Measurements from ENCODE around the gene GALNT9. TPM values are rescaled to one million over a fixed set of nuclear protein-coding genes. Genes with fewer than 3 reads are reported as not detected.

GALNT9 gene
- total RNA-seq, 1 donor from 2014 or later, result not detected

GRCh38 chr12:132238884-132239283 lies 90.5 kb downstream of the GALNT9 start:
- Histone ChIP-seq H3K36me3 (ENCODE audit: control insufficient read depth, insufficient read depth, low read length) (no peaks in the 10 kb centered on the region), H3K27me3 (ENCODE audit: control insufficient read depth, insufficient read depth, low read length) (no peaks in the 10 kb centered on the region), H3K4me3 (ENCODE audit: low read depth, low read length) (no peak overlapping the region)
- FAIRE-seq (no peak), DNase-seq (ENCODE audit: low read depth) (no peak)
- TF ChIP-seq, protein P1, sequence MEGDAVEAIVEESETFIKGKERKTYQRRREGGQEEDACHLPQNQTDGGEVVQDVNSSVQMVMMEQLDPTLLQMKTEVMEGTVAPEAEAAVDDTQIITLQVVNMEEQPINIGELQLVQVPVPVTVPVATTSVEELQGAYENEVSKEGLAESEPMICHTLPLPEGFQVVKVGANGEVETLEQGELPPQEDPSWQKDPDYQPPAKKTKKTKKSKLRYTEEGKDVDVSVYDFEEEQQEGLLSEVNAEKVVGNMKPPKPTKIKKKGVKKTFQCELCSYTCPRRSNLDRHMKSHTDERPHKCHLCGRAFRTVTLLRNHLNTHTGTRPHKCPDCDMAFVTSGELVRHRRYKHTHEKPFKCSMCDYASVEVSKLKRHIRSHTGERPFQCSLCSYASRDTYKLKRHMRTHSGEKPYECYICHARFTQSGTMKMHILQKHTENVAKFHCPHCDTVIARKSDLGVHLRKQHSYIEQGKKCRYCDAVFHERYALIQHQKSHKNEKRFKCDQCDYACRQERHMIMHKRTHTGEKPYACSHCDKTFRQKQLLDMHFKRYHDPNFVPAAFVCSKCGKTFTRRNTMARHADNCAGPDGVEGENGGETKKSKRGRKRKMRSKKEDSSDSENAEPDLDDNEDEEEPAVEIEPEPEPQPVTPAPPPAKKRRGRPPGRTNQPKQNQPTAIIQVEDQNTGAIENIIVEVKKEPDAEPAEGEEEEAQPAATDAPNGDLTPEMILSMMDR (IDR thresholded peaks at IDR 0.05; ENCODE audit: insufficient read depth, low read length, severe bottlenecking), result no peak

- no peaks in the 10 kb centered on the region for H3K27me3 ChIP-seq (ENCODE audit: control insufficient read depth, insufficient read depth, low read length)
- FAIRE-seq (no peak), DNase-seq (ENCODE audit: low read depth) (no peak)
- no peaks in the 10 kb centered on the region for H3K36me3 ChIP-seq (ENCODE audit: control insufficient read depth, insufficient read depth, low read length)
- TF ChIP-seq, protein P1 (IDR thresholded peaks at IDR 0.05; ENCODE audit: insufficient read depth, low read length, severe bottlenecking), result no peak
- no peak overlapping the region for H3K4me3 ChIP-seq (ENCODE audit: low read depth, low read length)
Measured at GRCh38 chr12:132238488-132238854, 90.9 kb downstream of the GALNT9 start.

- Histone ChIP-seq H3K4me3 (ENCODE audit: low read depth, low read length) (no peak overlapping the region), H3K36me3 (ENCODE audit: control insufficient read depth, insufficient read depth, low read length) (no peaks in the 10 kb centered on the region), H3K27me3 (ENCODE audit: control insufficient read depth, insufficient read depth, low read length) (no peaks in the 10 kb centered on the region)
- FAIRE-seq, result no peak
- no peak for DNase-seq (ENCODE audit: low read depth)
- TF ChIP-seq, protein P1 (IDR thresholded peaks at IDR 0.05; ENCODE audit: insufficient read depth, low read length, severe bottlenecking), result no peak
Measured at GRCh38 chr12:132237772-132238487, 91.5 kb downstream of the GALNT9 start.

GRCh38 chr12:132236930-132237771 lies 92.2 kb downstream of the GALNT9 start:
- FAIRE-seq (peak; percentile 97), DNase-seq (ENCODE audit: low read depth) (no peak)
- TF ChIP-seq, protein P1 (IDR thresholded peaks at IDR 0.05; ENCODE audit: insufficient read depth, low read length, severe bottlenecking), result no peak
- no peaks in the 10 kb centered on the region for H3K27me3 ChIP-seq (ENCODE audit: control insufficient read depth, insufficient read depth, low read length)
- no peak overlapping the region for H3K4me3 ChIP-seq (ENCODE audit: low read depth, low read length)
- no peaks in the 10 kb centered on the region for H3K36me3 ChIP-seq (ENCODE audit: control insufficient read depth, insufficient read depth, low read length)

DNA sequence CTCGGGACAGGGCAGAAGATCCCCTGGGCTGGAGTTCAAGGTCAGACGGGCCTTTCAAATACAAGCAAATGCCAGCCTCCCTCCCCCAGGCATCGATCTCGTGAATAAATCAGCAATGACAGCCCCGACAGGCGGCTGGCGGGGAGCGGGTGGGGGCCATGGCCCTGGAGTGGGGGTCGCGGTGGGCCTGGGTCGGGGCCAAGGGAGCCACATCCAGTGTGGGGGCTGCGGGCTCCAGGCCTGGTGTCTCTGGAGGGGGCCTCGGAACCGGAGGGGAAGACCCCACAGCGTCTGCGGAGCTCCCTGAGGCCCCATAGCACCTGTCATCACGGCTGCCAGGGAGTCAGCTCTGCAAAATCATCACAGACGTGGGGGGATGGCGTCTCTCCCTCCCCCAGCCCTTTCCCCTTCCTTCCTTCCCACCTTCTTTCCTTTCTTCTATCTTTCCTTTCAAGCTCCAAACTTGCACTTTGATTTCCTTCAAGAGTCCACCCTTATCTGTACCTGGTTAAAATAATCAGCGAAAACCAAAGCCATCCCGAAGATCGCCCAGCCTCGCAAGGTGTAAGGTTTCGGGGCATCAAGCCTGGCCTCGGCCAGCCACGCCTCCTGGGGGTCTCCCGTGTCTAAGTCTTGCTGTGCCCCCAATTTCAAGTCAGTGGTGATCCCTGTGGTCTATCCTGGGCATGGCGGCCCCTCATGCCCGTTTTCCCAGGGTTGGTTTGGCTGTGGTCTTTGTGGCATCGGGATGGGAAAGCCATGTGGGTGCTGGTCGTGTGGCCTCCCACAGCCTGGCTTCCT lies 93.1 kb downstream of the GALNT9 start:
- TF ChIP-seq, protein P1 (IDR thresholded peaks at IDR 0.05; ENCODE audit: insufficient read depth, low read length, severe bottlenecking), result no peak
- no peaks in the 10 kb centered on the region for H3K27me3 ChIP-seq (ENCODE audit: control insufficient read depth, insufficient read depth, low read length)
- FAIRE-seq, result no peak

More for the DNA sequence above, 93.1 kb downstream of the GALNT9 start:
- no peak overlapping the region for H3K4me3 ChIP-seq (ENCODE audit: low read depth, low read length)
- DNase-seq (ENCODE audit: low read depth), result no peak
- H3K36me3 ChIP-seq (ENCODE audit: control insufficient read depth, insufficient read depth, low read length), result no peaks in the 10 kb centered on the region
